ENCODE results near the gene P3H1.

The P3H1 gene

GRCh38 chr1:42784547-42784945 is 17.7 kb upstream of the P3H1 start:
- no peak for DNase-seq (ENCODE audit: extremely low read depth, low read depth)
- no peak for TF ChIP-seq CTCF (IDR thresholded peaks at IDR 0.05; ENCODE audit: low read depth, low read length, missing control alignments)
- H3K4me3 ChIP-seq (replicated peaks; ENCODE audit: low read depth, low read length) = no peak overlapping the region

- no peak for DNase-seq (ENCODE audit: extremely low read depth, low read depth)
- no peak for TF ChIP-seq CTCF (IDR thresholded peaks at IDR 0.05; ENCODE audit: low read depth, low read length, missing control alignments)
- no peak overlapping the region for H3K4me3 ChIP-seq (replicated peaks; ENCODE audit: low read depth, low read length)
Measured at GRCh38 chr1:42783092-42783491, 16.3 kb upstream of the P3H1 start.

- no peak overlapping the region for H3K4me3 ChIP-seq (replicated peaks; ENCODE audit: low read depth, low read length)
- no peak for TF ChIP-seq CTCF (IDR thresholded peaks at IDR 0.05; ENCODE audit: low read depth, low read length, missing control alignments)
- no peak for DNase-seq (ENCODE audit: extremely low read depth, low read depth)
Measured at GRCh38 chr1:42780176-42780575, 13.3 kb upstream of the P3H1 start.

GRCh38 chr1:42779725-42780124 is 12.9 kb upstream of the P3H1 start:
- no peak for TF ChIP-seq CTCF (IDR thresholded peaks at IDR 0.05; ENCODE audit: low read depth, low read length, missing control alignments)

GRCh38 chr1:42777852-42778251 is 11.0 kb upstream of the P3H1 start:
- H3K4me3 ChIP-seq (replicated peaks; ENCODE audit: low read depth, low read length) = no peak overlapping the region
- DNase-seq (ENCODE audit: extremely low read depth, low read depth) = no peak
- peak; percentile 67 for TF ChIP-seq CTCF (IDR thresholded peaks at IDR 0.05; ENCODE audit: low read depth, low read length, missing control alignments)

More at GRCh38 chr1:42779725-42780124, 12.9 kb upstream of the P3H1 start:
- no peak overlapping the region for H3K4me3 ChIP-seq (replicated peaks; ENCODE audit: low read depth, low read length)
- DNase-seq (ENCODE audit: extremely low read depth, low read depth) = no peak

- TF ChIP-seq CTCF (IDR thresholded peaks at IDR 0.05; ENCODE audit: low read depth, low read length, missing control alignments) = no peak
- H3K4me3 ChIP-seq (replicated peaks; ENCODE audit: low read depth, low read length) = no peak overlapping the region
- no peak for DNase-seq (ENCODE audit: extremely low read depth, low read depth)
Measured at GRCh38 chr1:42776502-42776901, 9.7 kb upstream of the P3H1 start.

- TF ChIP-seq CTCF (IDR thresholded peaks at IDR 0.05; ENCODE audit: low read depth, low read length, missing control alignments) = no peak
- no peak overlapping the region for H3K4me3 ChIP-seq (replicated peaks; ENCODE audit: low read depth, low read length)
- no peak for DNase-seq (ENCODE audit: extremely low read depth, low read depth)
Measured at GRCh38 chr1:42774928-42775526, 8.2 kb upstream of the P3H1 start.
